Measurements from ENCODE around the gene SLC6A4.

Gene SLC6A4

DNA sequence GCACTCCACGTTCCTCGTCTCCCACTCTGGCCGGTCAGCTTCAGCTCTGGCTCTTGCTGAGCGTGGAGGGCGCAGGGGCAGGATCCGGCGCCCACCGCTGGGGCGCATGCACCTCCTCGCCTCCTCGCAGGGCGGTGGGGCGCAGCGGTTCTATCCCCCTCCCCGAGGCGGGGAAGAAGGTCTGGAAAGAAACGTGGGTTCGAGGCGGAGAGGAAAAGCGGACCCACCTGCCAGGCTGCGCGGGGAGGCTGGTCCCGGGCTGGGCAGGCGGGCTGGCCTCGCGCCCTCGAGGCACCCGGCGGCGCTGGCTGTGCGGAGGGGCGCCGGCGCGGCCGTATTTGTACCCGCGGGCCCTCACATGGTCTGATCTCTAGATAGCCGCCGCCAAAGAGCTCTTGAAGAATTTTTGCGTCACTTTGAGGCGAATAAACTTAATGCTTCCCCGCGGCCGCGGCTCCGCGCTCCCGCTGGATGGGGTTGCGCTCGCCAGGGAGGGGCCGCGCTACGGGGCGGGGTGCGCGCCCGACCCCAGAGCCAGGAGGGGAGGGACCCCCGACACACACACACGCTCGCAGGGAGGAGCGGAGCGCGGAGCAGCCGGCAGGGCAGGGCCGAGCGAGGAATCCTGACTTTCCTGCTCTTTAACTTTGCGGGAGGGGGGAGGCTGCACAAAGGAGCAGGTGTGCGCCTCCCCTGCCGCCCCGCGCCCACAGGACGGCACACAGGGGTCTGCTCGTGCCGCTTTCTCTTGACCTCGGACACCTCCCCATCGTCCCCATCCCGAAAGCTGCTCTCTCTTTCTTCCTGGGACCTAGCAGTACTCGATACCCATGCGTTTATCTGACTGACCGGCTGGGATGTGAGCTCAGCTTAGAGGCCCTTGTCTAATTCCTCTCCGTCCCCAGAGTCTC lies at the start of gene SLC6A4:
Gene SLC6A4 (minus strand): TSS at position 312 of the 911 bp plus-strand sequence. CDS start 13,739 bp downstream, outside the sequence.
- no peak for DNase-seq (ENCODE audit: low spot score)

GRCh38 chr17:30279156-30279555 lies 43.7 kb upstream of the SLC6A4 start:
- no peak for DNase-seq (ENCODE audit: low spot score)

DNA sequence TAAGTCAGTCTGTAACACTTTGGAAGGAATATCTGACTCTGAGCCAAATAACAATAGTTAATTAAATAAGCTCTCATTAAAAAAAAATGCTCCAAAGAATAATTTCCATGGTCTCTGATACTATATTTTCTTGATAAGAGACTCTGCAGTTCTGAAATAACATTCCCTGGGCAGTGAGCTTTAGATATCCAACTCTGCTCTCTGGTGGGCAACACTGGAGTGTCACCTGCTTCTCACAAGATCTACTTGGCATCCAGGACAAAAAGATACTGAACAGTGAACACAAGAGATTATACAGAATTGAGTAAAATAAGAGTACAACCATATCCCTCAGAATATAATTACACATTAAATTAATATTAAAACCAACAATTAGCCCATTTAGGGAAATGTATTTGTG lies 42.5 kb upstream of the SLC6A4 start:
- DNase-seq (ENCODE audit: low spot score), result peak; percentile 22

GRCh38 chr17:30275911-30276310 lies 40.4 kb upstream of the SLC6A4 start:
- DNase-seq (ENCODE audit: low spot score), result no peak

- no peak for DNase-seq (ENCODE audit: low spot score)
These were observed 39.4 kb upstream of the SLC6A4 start for GRCh38 chr17:30274887-30275286.

GRCh38 chr17:30273373-30273772 lies 37.9 kb upstream of the SLC6A4 start:
- DNase-seq (ENCODE audit: low spot score), result no peak

DNA sequence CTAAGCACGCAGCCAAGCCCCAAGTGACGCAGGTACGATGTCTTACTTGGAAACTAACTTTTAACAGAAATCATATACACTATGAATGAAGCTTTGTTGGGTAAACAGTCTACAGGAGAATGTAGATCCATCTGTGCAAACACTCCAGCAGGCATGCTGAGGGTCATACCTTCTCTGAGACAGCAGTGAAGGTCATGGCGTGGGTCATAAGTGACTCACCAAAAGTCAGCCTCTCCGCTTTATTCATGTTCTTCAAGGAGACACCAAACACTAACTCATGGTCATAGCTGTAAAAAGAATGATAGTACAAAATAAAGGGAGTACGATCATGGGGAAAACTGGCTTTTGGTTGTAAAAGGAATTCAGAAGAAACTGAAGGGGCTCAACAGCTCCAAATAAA lies 35.6 kb upstream of the SLC6A4 start:
- no peak for DNase-seq (ENCODE audit: low spot score)

DNA sequence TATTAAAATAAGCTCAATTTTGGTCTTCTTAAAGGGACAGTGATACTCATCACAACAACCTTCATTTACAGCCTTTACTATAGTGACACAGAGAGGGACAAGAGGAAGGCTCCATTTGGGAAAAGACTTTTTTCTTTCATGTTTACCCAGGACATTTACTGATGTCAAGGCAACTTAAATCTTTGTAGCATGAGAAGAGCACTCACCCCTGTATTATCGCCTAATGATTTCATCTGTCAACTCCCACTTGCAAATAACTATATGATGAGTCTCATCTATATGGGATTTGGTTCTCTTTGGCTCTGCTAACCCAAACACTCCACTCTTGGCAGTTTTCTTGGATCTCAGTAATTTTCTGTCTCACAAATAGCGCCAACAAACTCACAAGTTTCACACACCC lies 32.1 kb upstream of the SLC6A4 start:
- no peak for DNase-seq (ENCODE audit: low spot score)

GRCh38 chr17:30263552-30264333 lies 28.2 kb upstream of the SLC6A4 start:
- DNase-seq (ENCODE audit: low spot score), result no peak

- DNase-seq (ENCODE audit: low spot score), result no peak
These were observed 21.4 kb upstream of the SLC6A4 start for GRCh38 chr17:30256756-30257506.

GRCh38 chr17:30254150-30254549 lies 18.7 kb upstream of the SLC6A4 start:
- DNase-seq (ENCODE audit: low spot score), result no peak

GRCh38 chr17:30253312-30253711 lies 17.8 kb upstream of the SLC6A4 start:
- no peak for DNase-seq (ENCODE audit: low spot score)

DNA sequence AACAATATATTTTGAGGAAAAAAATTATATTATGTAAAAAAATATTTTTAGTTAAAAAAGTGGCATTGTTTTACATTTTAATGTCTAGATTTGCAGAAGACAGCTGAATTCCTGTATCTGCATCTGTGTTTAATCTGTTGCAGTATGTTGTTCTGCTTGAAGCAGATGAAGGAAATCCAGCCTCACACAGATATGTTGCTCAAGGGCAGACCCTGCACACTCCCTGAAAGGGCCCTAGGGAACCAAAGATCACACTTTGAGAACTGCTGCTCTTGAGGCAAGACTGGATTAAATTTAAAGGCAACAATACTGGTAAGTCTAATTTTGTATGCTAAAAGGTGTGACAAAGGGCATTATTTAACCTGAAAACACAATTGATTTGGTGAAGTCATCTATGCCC lies 16.4 kb upstream of the SLC6A4 start:
- DNase-seq (ENCODE audit: low spot score), result no peak

DNA sequence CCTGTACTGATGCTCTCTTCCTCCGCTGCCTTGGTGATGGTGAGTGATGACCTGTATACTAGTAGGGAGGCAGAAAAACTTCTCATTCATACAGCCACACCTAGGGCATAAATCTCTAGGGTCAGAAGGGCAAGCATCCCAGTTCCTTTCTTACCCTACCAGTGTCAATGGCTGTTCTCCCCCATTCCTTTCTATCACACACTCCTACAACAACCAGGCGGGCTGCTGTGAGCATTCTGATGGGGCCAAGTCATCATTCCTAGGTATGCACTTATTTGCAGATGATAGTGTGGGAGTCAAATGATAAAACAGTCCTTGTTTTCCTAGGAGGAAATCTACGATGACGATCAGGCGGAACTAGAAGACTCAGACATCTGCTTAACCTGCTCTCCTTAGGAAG lies 14.0 kb upstream of the SLC6A4 start:
- DNase-seq (ENCODE audit: low spot score), result no peak

- no peak for DNase-seq (ENCODE audit: low spot score)
These were observed 13.3 kb upstream of the SLC6A4 start for GRCh38 chr17:30248786-30249185.

GRCh38 chr17:30246460-30246859 lies 11.0 kb upstream of the SLC6A4 start:
- DNase-seq (ENCODE audit: low spot score), result no peak

GRCh38 chr17:30244853-30245385 lies 9.4 kb upstream of the SLC6A4 start:
- DNase-seq (ENCODE audit: low spot score), result no peak

DNA sequence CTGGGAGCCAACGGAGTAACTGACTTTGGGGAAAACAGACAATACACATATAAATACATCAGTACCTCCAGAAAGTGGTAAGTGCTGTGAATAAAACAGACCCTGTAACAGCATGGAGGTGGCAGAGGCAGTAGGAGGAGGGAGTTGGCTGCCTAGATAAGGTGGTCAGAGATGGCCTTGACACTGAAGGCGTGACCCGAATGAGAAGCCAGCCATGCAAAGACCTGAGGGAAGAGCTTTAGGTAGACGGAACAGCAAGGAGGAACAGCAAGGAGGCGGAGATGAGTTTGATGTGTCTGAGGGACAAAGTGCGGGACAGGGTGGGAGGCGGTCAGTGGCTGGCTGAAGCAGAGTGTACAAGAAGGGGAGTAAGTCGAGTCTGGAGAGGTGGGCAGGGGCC lies 8.1 kb upstream of the SLC6A4 start:
- DNase-seq (ENCODE audit: low spot score), result no peak

DNA sequence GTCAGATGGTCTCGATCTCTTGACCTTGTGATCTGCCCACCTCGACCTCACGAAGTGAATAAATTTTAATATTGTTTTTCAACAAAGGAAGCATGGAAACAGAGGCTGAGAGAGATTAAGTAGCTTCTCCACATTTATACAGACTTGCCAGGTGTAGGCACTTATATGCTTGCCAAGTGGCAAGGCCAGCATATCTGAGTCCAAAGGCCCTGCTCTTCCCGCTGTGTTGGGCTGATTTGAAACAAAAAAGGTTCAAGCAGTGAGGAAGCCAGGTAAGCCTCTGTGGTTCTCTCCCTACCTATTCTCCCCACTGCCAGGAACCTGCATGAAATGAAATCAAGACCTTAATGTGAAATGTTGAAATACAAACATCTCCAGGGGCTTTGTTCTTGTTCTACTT lies 7.5 kb upstream of the SLC6A4 start:
- DNase-seq (ENCODE audit: low spot score), result no peak

GRCh38 chr17:30241051-30241450 lies 5.6 kb upstream of the SLC6A4 start:
- no peak for DNase-seq (ENCODE audit: low spot score)

GRCh38 chr17:30240177-30240576 lies 4.7 kb upstream of the SLC6A4 start:
- DNase-seq (ENCODE audit: low spot score), result no peak

DNA sequence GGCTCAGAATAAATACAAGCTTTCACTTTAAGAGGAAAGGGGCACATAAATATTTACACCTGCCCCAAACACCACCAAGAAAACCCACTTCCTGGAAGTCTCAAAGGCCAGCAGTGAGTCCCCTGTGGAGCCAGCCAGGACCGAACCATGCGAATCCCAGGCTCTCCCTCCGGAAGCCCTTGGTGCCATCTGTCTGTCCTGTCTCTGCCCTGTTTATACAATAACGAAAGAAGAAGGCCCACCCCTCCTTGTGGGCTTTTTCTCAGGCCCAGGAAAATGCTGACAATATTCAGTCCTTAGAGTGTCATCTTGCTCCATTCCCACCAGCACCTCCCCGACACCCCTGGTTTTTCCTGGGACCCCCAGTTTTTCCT lies 3.6 kb upstream of the SLC6A4 start:
- no peak for DNase-seq (ENCODE audit: low spot score)
